ENCODE measurements around the gene PLXNA4.

PLXNA4 gene

GRCh38 chr7:132097550-132098134 lies 478.6 kb downstream of the PLXNA4 start:
- no peak for TF ChIP-seq GATA3 (IDR thresholded peaks at IDR 0.05; ENCODE audit: low read depth, low read length)
- no peak for TF ChIP-seq GATA2 (IDR thresholded peaks at IDR 0.05; ENCODE audit: low read depth, low read length)

GRCh38 chr7:132095111-132095765 lies 481.0 kb downstream of the PLXNA4 start:
- TF ChIP-seq GATA2 (IDR thresholded peaks at IDR 0.05; ENCODE audit: low read depth, low read length) (no peak), GATA3 (IDR thresholded peaks at IDR 0.05; ENCODE audit: low read depth, low read length) (no peak)

DNA sequence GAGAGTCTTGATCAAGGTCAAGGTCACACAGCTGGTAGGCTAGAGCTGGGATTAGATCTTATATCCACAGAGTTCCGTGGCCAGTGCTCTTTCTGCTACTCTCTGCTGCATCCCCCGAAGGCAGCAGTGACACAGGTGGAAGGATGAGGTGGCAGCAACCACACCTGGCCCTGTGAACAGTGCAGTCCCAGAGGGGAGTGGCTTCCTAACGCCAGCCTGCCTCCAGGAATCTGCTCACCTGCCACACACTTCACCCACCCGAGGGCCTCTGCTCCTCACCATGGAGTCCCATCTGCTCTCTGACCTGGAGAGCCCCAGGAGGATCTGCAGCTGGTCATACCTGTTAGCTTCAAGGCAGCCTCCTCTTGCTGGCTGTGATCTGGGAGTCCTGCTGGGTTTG lies 484.2 kb downstream of the PLXNA4 start:
- TF ChIP-seq GATA3 (IDR thresholded peaks at IDR 0.05; ENCODE audit: low read depth, low read length), result no peak

- no peak for TF ChIP-seq GATA3 (IDR thresholded peaks at IDR 0.05; ENCODE audit: low read depth, low read length)
- no peak for TF ChIP-seq GATA2 (IDR thresholded peaks at IDR 0.05; ENCODE audit: low read depth, low read length)
Observed at GRCh38 chr7:132091706-132092105, 484.6 kb downstream of the PLXNA4 start.

DNA sequence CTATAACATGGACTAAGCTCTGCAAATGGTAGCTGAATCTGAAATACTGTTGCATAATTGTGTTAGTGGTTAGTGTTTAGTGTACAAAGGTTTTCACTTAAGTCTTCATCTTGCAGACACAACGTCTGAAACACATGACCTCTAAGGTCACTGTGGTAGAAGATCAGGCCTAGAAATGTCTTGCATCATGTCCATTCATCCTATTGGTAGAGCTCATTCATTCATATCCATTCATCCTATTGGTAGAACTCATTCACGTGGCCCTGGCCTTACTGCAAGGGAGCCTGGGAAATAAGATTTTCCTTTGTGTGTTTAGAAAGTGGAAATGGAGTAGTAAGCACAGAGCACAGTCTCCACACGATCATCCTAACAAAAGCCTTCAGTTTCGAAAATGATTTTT lies 485.8 kb downstream of the PLXNA4 start:
- TF ChIP-seq GATA2 (IDR thresholded peaks at IDR 0.05; ENCODE audit: low read depth, low read length) (no peak), GATA3 (IDR thresholded peaks at IDR 0.05; ENCODE audit: low read depth, low read length) (no peak)

- TF ChIP-seq GATA3 (IDR thresholded peaks at IDR 0.05; ENCODE audit: low read depth, low read length), result no peak
- TF ChIP-seq GATA2 (IDR thresholded peaks at IDR 0.05; ENCODE audit: low read depth, low read length), result no peak
Observed at GRCh38 chr7:132089356-132089755, 486.9 kb downstream of the PLXNA4 start.

GRCh38 chr7:132087421-132087820 lies 488.8 kb downstream of the PLXNA4 start:
- TF ChIP-seq GATA3 (IDR thresholded peaks at IDR 0.05; ENCODE audit: low read depth, low read length), result no peak
- TF ChIP-seq GATA2 (IDR thresholded peaks at IDR 0.05; ENCODE audit: low read depth, low read length), result no peak

- no peak for TF ChIP-seq GATA3 (IDR thresholded peaks at IDR 0.05; ENCODE audit: low read depth, low read length)
- TF ChIP-seq GATA2 (IDR thresholded peaks at IDR 0.05; ENCODE audit: low read depth, low read length), result no peak
Observed at GRCh38 chr7:132084776-132085388, 491.4 kb downstream of the PLXNA4 start.

- TF ChIP-seq GATA3 (IDR thresholded peaks at IDR 0.05; ENCODE audit: low read depth, low read length) (no peak), GATA2 (IDR thresholded peaks at IDR 0.05; ENCODE audit: low read depth, low read length) (no peak)
Observed at GRCh38 chr7:132083537-132084123, 492.6 kb downstream of the PLXNA4 start.

GRCh38 chr7:132083126-132083525 lies 493.1 kb downstream of the PLXNA4 start:
- TF ChIP-seq GATA3 (IDR thresholded peaks at IDR 0.05; ENCODE audit: low read depth, low read length), result no peak
- TF ChIP-seq GATA2 (IDR thresholded peaks at IDR 0.05; ENCODE audit: low read depth, low read length), result no peak

DNA sequence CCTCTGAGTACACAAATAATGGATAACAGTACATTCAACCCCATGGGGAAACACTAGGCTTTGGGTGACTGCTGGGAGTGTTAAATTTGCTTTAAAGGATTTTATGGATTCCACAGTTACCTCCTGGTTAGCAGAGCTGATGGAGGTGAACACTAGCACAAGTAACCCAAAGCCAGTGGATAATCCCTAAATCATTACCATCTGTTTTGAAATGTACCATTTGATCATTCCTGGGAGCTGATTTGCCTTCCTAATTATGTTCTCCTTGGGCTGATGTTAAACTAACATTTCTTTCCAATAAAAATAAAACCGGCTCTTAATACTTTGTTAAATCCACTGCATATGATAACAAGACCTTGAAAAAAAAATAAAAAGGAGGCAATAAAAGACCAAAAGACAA lies 493.9 kb downstream of the PLXNA4 start:
- no peak for TF ChIP-seq GATA3 (IDR thresholded peaks at IDR 0.05; ENCODE audit: low read depth, low read length)

GRCh38 chr7:132081686-132082085 lies 494.6 kb downstream of the PLXNA4 start:
- TF ChIP-seq GATA3 (IDR thresholded peaks at IDR 0.05; ENCODE audit: low read depth, low read length), result no peak
- no peak for TF ChIP-seq GATA2 (IDR thresholded peaks at IDR 0.05; ENCODE audit: low read depth, low read length)

GRCh38 chr7:132080967-132081668 lies 495.2 kb downstream of the PLXNA4 start:
- no peak for TF ChIP-seq GATA3 (IDR thresholded peaks at IDR 0.05; ENCODE audit: low read depth, low read length)
- TF ChIP-seq GATA2 (IDR thresholded peaks at IDR 0.05; ENCODE audit: low read depth, low read length), result no peak

DNA sequence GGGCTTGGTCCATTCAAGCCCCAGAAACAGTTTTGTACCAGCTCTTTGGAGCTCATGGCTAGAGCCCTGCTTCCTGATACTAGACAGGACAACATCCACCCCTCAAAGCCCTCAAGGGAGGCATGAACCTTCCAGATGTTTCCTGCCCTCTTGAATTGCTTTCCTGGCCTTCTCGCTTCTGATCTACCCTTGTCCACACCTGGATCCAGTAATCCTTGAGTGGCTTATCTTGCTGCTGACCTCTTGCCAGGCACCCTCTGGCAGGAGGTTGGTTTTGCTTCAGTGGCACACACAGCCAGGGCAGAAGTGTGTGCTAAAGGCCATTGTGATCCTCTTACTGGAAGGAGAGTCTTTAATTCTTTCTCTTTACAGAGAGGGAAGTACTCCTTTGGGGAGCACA lies 495.8 kb downstream of the PLXNA4 start:
- TF ChIP-seq GATA2 (IDR thresholded peaks at IDR 0.05; ENCODE audit: low read depth, low read length), result no peak
- TF ChIP-seq GATA3 (IDR thresholded peaks at IDR 0.05; ENCODE audit: low read depth, low read length), result no peak

Data from SH-SY5Y (cell line).